CD4-positive, alpha-beta T cell treated with Interleukin-1 beta for 1 hour (primary cell): ENCODE results near the gene ETFBKMT.

Experiments
- DNase-seq, 2 donors: peaks; one replicate each; pipeline ENCODE4 v3.0.0-alpha.2; 2020 to 2022

ETFBKMT gene, protein sequence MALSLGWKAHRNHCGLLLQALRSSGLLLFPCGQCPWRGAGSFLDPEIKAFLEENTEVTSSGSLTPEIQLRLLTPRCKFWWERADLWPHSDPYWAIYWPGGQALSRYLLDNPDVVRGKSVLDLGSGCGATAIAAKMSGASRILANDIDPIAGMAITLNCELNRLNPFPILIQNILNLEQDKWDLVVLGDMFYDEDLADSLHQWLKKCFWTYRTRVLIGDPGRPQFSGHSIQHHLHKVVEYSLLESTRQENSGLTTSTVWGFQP

DNA sequence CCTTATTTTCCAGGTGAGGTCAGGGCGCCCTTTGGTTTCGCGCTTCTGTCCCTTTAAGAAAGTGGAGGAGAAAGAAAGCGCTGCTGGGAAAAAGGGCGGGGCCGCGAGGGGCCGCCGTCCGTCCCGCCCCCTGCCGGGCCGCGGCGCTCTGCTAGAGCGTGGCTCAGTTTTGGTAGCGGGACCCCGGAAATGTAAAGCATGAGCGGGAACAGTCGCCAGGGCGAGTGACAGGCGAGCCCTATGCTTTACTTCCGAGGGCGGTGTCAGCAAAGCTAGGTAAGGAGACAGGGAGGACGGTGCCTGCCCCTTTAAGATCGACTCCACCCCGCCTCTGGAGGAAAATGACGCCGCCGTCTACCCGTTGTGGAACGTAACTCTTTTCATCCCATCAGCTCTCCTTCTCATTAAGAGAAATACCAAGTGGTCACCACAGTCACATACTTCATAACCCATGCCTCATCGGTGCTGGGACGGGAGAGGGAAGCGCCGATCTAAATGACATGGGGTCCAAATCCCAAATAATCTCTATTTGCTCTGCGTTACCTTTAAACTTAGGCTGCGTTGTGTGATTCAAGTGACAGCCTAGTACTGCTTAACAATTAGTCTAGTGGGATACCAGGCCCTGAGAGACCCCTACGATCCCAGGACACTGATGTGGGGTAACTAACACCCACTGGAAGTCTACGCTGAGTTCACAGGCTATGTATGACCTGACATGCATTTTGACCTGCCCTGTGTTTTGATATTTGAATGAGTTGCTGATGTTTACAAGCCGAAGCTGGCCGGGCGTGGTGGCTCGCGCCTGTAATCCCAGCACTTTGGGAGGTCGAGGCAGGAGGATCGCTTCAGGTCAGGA, at the start of gene ETFBKMT:
Gene ETFBKMT (plus strand): TSS at position 602 of the 856 bp plus-strand sequence. CDS start 2,266 bp downstream, outside the sequence.
- DNase-seq, result peak; percentile 94 to 95

DNA sequence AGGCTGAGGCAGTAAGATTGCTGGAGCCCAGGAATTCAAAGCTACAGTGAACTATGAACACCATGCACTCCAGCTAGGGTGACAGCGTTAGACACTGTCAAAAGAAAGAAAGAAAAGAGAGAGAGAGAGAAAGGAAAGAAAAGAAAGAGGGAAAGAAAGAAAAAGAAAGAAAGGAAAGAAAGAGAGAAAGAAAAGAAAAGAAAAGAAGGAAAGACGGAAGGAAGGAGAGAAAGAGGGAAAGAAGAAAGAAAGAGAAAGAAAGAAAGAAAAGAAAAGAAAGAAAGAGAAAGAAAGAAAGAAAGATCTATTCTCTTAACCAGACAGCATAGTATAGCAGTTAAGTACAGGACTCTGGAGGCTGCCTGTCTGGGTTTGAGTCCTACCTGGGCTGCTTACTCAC, 46.7 kb upstream of the ETFBKMT start:
- no peak for DNase-seq

GRCh38 chr12:31618228-31619025, 41.1 kb upstream of the ETFBKMT start:
- DNase-seq, result no peak

DNA sequence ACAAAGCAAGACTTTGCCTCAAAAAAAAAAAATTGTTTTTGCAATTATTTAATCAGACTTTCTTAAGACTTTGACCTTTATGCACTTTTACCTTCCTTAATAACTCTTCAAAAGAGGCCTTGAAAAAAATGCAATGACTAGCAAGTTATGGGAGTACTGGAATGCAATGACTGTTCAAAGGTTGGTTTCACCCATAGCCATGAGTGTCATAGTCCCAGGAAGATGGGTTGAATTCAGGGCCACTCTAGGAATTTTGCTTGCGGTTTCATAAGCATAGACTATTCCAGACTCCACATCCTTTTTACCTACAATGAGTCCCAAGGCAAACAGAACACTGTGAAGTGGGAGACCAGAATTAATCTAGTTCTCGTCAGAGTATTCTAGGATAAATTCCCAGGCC, 39.2 kb upstream of the ETFBKMT start:
- no peak for DNase-seq

GRCh38 chr12:31622038-31622437, 37.5 kb upstream of the ETFBKMT start:
- DNase-seq, result no peak

GRCh38 chr12:31626270-31626995, 33.1 kb upstream of the ETFBKMT start:
- DNase-seq, result no peak

DNA sequence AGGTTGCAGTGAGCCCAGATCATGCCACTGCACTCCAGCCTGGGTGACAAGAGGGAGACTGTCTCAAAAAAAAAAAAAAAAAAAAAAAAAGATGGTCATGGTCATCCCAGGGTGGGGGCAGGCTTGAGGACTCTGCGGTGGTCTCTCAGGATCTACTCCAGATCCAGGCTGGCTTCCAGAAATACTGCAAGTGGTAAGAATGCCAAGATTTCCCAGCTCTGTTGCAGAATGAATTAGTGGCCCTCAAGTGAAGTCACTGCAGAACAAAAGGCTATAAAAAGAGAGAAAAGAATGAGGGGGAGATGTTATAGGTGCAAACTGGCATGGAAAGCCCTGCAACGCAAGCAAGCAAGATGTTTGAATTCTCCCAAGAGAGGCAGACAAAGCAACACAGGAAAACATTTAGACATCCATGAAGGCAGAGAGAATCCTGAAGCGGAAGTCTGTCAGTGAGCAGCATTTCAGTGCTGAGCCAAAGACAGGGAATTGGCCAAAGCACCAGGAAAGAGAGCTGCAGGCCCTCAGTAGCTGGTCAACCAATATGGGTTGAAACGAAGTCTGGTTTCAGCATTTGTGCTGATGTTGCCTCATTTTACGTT, 31.9 kb upstream of the ETFBKMT start:
- DNase-seq, result no peak

- no peak for DNase-seq
These were observed 29.4 kb upstream of the ETFBKMT start for GRCh38 chr12:31629756-31630732.

DNA sequence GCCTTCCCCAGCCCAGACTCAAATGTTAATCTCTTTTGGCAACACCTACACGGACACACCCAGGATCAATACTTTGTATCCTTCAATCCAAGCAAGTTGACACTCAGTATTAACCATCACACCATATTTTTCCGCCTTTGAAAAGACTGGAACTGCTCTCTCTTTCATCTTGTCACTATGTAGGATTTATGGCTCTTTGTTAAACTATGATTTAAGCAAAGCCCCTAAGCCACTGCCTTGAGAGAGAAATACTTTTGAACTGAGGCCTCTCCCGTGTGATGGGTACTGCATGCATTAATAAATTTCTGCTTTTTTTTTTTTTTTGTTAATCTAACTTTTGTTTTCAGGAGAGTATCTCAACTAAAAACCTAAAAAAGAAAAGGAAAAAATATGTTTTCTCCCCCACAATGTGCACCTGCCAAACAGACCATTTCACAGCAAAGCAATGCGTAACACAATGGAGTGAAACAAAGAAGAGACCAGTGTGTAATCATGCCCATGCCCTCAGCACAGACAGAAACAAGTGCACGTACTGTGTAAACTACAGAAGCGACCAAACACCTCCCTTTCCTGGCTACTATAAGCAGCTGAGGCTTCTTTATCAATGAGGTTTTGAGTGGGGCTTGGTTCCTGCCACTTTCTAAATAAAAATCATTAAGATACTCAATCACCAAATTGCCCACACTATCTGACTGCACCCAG, 28.3 kb upstream of the ETFBKMT start:
- no peak for DNase-seq

- peak in 1 of 2 donors; percentile 3 for DNase-seq
These were observed 27.7 kb upstream of the ETFBKMT start for GRCh38 chr12:31631809-31632208.

- no peak for DNase-seq
These were observed 26.0 kb upstream of the ETFBKMT start for GRCh38 chr12:31633464-31633863.

GRCh38 chr12:31634620-31635019, 24.9 kb upstream of the ETFBKMT start:
- no peak for DNase-seq

DNA sequence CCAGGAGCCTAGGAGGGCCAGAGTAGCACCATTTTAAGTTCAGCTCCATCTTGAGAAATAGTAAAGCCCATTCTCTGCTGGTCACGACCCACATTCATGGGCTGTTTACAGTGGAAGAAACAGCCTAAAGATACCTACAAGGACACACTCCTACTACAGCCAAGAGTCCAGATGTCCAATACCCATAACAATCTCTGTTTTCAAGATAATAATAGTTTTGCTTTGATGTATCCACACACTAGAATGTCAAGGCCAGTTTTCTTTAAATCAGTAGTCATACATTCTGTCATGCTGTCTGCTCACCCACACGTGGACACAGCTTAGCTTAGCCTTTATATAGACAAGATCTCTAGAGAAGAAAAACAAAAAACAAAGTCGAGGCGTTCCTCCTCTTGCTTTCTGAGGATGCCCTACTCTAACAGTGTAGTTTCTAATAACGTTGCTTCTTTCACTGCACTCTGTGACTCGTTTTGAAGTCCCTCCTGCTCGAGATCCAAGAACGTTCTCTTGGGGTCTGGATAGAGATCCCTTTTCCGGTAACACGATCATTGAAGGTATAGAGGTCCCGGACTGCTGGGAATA, 17.9 kb upstream of the ETFBKMT start:
- DNase-seq, result no peak

DNA sequence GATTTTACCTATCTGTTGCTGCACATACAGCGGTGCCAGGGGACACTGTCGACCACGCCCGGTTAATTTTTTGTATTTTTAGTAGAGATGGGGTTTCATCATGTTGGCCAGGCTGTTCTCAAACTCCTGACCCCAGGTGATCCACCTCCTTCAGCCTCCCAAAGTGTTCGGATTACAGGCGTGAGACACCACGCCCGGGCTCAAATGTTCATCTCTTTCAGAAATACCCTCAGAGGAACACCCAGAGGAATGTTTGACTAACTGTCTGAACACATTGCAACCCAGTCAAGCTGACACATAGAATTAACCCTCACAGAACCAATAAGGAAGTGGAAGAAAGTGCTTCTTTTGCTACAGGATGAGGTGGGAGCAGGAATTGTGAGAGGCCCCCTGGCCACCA, 15.0 kb upstream of the ETFBKMT start:
- DNase-seq, result no peak

DNA sequence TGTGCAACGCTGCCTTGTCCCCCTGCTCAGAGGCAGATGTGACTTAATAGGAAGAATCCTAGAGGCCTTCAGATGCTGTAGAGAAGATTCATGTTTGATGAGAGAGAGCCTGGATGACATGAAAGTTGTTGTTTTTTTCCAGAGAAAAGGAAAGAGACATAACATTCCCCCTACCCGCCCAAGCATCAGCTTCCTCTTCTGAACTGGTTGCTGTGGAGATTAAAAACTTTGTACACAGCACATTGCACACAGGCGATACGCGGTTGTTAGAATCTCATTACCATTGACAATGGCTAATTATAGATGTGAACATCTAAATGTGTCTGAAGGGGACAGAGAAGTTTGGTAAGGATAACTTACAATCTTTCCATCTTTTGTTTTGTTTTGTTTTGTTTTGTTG, 13.6 kb upstream of the ETFBKMT start:
- no peak for DNase-seq

GRCh38 chr12:31647086-31647491, 12.4 kb upstream of the ETFBKMT start:
- DNase-seq, result no peak

GRCh38 chr12:31650918-31651317, 8.6 kb upstream of the ETFBKMT start:
- DNase-seq, result no peak

DNA sequence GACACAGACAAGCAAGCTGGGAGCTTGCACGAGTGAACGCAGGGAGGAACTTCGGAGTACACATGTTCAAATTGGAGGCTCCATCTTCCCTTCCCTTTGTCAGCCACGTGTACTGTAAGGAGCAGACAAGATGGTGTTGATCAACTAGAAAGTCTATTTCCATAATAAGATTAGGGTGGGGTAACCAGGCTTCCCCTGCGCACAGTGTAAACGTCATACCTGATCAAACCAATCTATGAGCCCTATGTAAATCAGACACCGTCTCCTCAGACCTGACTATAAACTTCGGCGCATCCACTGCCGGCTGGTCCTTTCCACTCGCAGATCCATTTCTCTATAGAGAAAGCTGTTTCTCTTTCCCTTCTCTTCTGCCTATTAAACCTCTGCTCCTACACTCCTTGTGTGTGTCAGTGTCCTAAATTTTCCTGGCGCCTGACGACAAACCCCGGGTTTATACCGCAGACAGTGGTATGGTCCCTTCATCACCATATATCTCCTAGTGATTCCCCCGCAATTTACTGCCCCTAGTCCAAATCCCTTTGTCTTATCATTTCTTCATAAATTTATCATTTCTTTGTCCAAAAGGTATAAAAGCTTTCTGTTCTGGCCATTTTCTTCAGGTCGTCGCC, 7.5 kb upstream of the ETFBKMT start:
- no peak for DNase-seq

DNA sequence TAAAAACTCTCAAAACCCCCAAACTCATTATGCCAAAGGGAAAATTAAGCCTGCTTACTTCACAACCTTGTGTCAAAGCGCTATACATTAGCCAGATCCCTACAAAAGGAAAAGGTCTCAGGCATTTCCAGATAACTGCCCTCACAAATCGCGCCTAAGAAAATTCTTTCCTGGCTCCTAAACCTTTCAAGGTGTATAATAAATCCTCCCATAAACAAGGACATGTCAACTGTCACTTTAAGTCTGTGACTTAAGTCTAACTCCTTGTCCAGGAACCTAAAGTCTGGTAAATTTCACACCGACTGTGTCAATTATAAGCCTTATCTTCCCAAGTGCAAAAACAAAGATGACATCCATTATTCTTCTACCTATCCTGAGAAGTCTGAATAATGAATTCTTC, 4.3 kb upstream of the ETFBKMT start:
- no peak for DNase-seq

DNA sequence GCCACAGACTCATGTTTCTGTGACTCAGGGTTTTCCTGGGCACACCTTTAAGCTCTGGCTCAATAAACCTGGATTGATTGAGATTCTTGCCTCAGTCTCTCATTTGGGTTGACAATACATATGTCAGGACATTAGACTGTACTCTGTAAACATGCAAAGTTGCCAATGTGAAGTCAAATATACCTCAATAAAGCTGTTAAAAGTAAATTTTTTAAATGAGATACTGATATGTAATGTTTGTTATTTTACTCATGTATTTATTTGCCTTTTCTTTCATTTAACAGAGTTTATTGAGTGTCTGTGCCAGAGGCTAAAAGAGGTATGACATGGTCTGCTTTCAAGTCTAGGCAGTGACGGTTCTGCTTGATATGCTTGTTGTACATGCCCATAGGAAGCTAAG, 3.7 kb upstream of the ETFBKMT start:
- DNase-seq, result no peak
